Measurements from ENCODE around the gene SULT2B1.

The SULT2B1 gene

GRCh38 chr19:48603449-48603848, 51.5 kb downstream of the SULT2B1 start:
- no peak for DNase-seq

- DNase-seq = no peak
Observed at GRCh38 chr19:48603850-48604249, 51.9 kb downstream of the SULT2B1 start.

GRCh38 chr19:48606463-48607358, 54.7 kb downstream of the SULT2B1 start, which contains the start of gene SPACA4:
Gene SPACA4, plus strand, starts transcription at chr19:48606742. Its CDS starts 237 bp downstream, at chr19:48606979.
- no peak for DNase-seq

GRCh38 chr19:48607359-48607755, 55.4 kb downstream of the SULT2B1 start:
- no peak for DNase-seq

- peak; percentile 42 for DNase-seq
Observed at GRCh38 chr19:48608798-48609263, 56.9 kb downstream of the SULT2B1 start.

GRCh38 chr19:48609571-48610108, 57.7 kb downstream of the SULT2B1 start:
- no peak for DNase-seq

GRCh38 chr19:48611872-48612271, 59.9 kb downstream of the SULT2B1 start:
- no peak for DNase-seq

GRCh38 chr19:48613024-48613851, 61.3 kb downstream of the SULT2B1 start:
- DNase-seq = no peak

GRCh38 chr19:48613852-48614435, 62.0 kb downstream of the SULT2B1 start:
- DNase-seq = no peak

- DNase-seq = no peak
Observed at GRCh38 chr19:48614436-48615230, 62.7 kb downstream of the SULT2B1 start, which contains the start of gene FAM83E. Gene FAM83E, minus strand, starts transcription at chr19:48615076. Its CDS starts 1,704 bp downstream, at chr19:48613372.

- DNase-seq = no peak
Observed at GRCh38 chr19:48615231-48616040, 63.5 kb downstream of the SULT2B1 start.

- DNase-seq = no peak
Observed at GRCh38 chr19:48616041-48616436, 64.1 kb downstream of the SULT2B1 start.

GRCh38 chr19:48616491-48617056, 64.6 kb downstream of the SULT2B1 start:
- DNase-seq = no peak

- no peak for DNase-seq
Observed at GRCh38 chr19:48617146-48617937, 65.4 kb downstream of the SULT2B1 start.

GRCh38 chr19:48618278-48618915, 66.4 kb downstream of the SULT2B1 start:
- no peak for DNase-seq

- DNase-seq = peak; percentile 95
Observed at GRCh38 chr19:48618916-48619691, 67.1 kb downstream of the SULT2B1 start, which contains the start of the genes RPL18 and SPHK2. Gene RPL18, minus strand, starts transcription at chr19:48619178. Its CDS starts 35 bp downstream, at chr19:48619143. Gene SPHK2, plus strand, starts transcription at chr19:48619506. Its CDS starts 1,009 bp downstream, at chr19:48620515.

- DNase-seq = no peak
Observed at GRCh38 chr19:48619692-48620585, 68.0 kb downstream of the SULT2B1 start.

Measured in central memory CD4-positive, alpha-beta T cell (primary cell).